OCI-LY7 (cell line): ENCODE results near the gene C1orf21.

Source experiments
- CTCF ChIP-seq: fragments of 200-600 bp; sonication (generic); conservative IDR thresholded peaks from 2 replicates; pipeline ENCODE4 v1.5.1; 2014; ENCODE audit warnings: mild to moderate bottlenecking, antibody characterized with exemption, low read length, moderate library complexity, mixed read lengths
- EZH2phosphoT487 ChIP-seq: fragments of 200-600 bp; sonication (generic); IDR thresholded peaks from 2 replicates; pipeline ENCODE4 v1.6.1; 2018; ENCODE audit warnings: low read depth, borderline replicate concordance, mild to moderate bottlenecking, mixed run types, antibody characterized with exemption, low read length, moderate library complexity, mixed read lengths

GRCh38 chr1:184373155-184373554, 13.7 kb upstream of the C1orf21 start:
- no peak for TF ChIP-seq CTCF
- no peak for TF ChIP-seq EZH2phosphoT487
